Measurements from ENCODE around the gene CDC20. TPM values are rescaled to one million over a fixed set of nuclear protein-coding genes. Genes with fewer than 3 reads are reported as not detected.

Gene CDC20
- total and polyA plus RNA-seq, 8 donors = 1.8 to 31.4 (median 11.0) TPM

DNA sequence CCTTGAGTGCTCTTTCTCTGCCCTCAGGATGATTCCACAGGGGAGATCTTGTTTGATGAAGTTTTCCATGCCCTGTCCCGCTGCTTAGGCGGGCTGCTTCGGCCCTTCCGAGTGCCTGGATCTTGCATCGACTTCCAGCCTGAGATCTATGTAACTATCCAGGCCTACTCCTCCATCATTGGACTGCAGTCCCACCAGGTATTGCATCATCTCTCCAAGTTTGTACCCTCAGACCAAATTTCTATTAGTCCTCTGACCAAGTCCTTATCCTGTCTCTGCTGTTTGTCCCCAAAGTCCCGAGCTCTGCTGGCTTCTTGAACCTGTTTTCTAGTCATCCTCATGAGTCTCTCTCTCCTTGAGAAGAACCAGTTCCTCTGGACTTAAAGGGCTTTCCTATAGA, 45.6 kb downstream of the CDC20 start:
- Histone ChIP-seq H3K9me3 (no peaks in the 10 kb centered on the region), H3K36me3 (peaks cover 36 to 77% (median 67%) of the 10 kb centered on the region in 4 donors), H3K27me3 (no peaks in the 10 kb centered on the region), H3K27ac (no peak overlapping the region), H3K4me3 (no peak overlapping the region), H3K4me1 (peaks cover 0 to 9% (median 3%) of the 10 kb centered on the region in 4 donors)
- intact Hi-C loops (cut with DNase I; ENCODE audit: low total_unique reads) = no loop called here
- 95 to 100% (median 96%) methylated on average over 6 of the region's 6 CpGs for WGBS, 5 donors
- DNase-seq = no peak
- no peak for TF ChIP-seq POLR2A (IDR thresholded peaks at IDR 0.05)
- TF ChIP-seq EP300 (IDR thresholded peaks at IDR 0.05) = no peak
- no peak for TF ChIP-seq POLR2AphosphoS5 (IDR thresholded peaks at IDR 0.05)
- TF ChIP-seq, protein P1, sequence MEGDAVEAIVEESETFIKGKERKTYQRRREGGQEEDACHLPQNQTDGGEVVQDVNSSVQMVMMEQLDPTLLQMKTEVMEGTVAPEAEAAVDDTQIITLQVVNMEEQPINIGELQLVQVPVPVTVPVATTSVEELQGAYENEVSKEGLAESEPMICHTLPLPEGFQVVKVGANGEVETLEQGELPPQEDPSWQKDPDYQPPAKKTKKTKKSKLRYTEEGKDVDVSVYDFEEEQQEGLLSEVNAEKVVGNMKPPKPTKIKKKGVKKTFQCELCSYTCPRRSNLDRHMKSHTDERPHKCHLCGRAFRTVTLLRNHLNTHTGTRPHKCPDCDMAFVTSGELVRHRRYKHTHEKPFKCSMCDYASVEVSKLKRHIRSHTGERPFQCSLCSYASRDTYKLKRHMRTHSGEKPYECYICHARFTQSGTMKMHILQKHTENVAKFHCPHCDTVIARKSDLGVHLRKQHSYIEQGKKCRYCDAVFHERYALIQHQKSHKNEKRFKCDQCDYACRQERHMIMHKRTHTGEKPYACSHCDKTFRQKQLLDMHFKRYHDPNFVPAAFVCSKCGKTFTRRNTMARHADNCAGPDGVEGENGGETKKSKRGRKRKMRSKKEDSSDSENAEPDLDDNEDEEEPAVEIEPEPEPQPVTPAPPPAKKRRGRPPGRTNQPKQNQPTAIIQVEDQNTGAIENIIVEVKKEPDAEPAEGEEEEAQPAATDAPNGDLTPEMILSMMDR (IDR thresholded peaks at IDR 0.05) = no peak

GRCh38 chr1:43405219-43405875, 46.6 kb downstream of the CDC20 start:
- Histone ChIP-seq H3K9me3 (no peaks in the 10 kb centered on the region), H3K4me3 (no peak overlapping the region), H3K36me3 (peaks cover 42 to 78% (median 76%) of the 10 kb centered on the region in 4 donors), H3K27me3 (no peaks in the 10 kb centered on the region), H3K4me1 (peaks cover 0 to 9% (median 3%) of the 10 kb centered on the region in 4 donors), H3K27ac (no peak overlapping the region)
- intact Hi-C loops (cut with DNase I; ENCODE audit: low total_unique reads) = no loop called here
- 77 to 85% (median 81%) methylated on average over 6 of the region's 6 CpGs for WGBS, 5 donors
- no peak for DNase-seq
- TF ChIP-seq, protein P1 (IDR thresholded peaks at IDR 0.05) = no peak
- TF ChIP-seq POLR2A (IDR thresholded peaks at IDR 0.05) (no peak), POLR2AphosphoS5 (IDR thresholded peaks at IDR 0.05) (no peak), EP300 (IDR thresholded peaks at IDR 0.05) (no peak)

- WGBS, 5 donors = 77 to 87% (median 79%) methylated on average over 2 of the region's 2 CpGs
- Histone ChIP-seq H3K9me3 (no peaks in the 10 kb centered on the region), H3K36me3 (peaks cover 42 to 81% (median 79%) of the 10 kb centered on the region in 4 donors), H3K27me3 (no peaks in the 10 kb centered on the region), H3K4me3 (no peak overlapping the region), H3K27ac (no peak overlapping the region), H3K4me1 (peaks cover 0 to 9% (median 3%) of the 10 kb centered on the region in 4 donors)
- DNase-seq = no peak
- TF ChIP-seq EP300 (IDR thresholded peaks at IDR 0.05) = no peak
- no peak for TF ChIP-seq POLR2A (IDR thresholded peaks at IDR 0.05)
- intact Hi-C loops (cut with DNase I; ENCODE audit: low total_unique reads) = no loop called here
Observed at GRCh38 chr1:43405876-43406234, 47.1 kb downstream of the CDC20 start.

DNA sequence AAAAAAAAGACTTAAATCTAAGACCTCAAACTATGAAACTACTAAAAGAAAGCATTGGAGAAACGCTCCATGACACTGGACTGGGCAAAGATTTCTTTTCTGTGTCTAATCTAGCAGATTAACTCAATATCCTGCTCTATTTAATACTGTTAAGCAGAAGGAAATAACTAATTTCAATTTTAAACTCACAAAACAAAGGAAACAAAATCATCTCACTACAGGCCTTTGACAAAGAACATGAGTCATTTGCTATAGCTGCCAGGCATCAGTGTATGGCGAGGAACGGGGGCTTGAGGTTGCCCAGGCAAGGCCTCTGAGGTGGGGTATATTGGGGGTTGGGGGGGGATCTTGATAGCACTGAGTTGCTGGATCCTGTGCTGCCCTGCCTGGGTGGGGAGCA, 51.8 kb downstream of the CDC20 start:
- peaks cover 24 to 70% (median 68%) of the 10 kb centered on the region in 4 donors for H3K36me3 ChIP-seq
- intact Hi-C loops (cut with DNase I; ENCODE audit: low total_unique reads) = loop anchor here (10.0 kb wide), 1 partner anchor 186 kb away; no protein-coding TSS in a partner anchor

More for the DNA sequence above, 51.8 kb downstream of the CDC20 start:
- H3K27ac ChIP-seq = no peak overlapping the region
- no peaks in the 10 kb centered on the region for H3K4me1 ChIP-seq
- no peaks in the 10 kb centered on the region for H3K9me3 ChIP-seq
- TF ChIP-seq EP300 (IDR thresholded peaks at IDR 0.05) (no peak), POLR2AphosphoS5 (IDR thresholded peaks at IDR 0.05) (no peak), POLR2A (IDR thresholded peaks at IDR 0.05) (no peak)
- TF ChIP-seq, protein P1 (IDR thresholded peaks at IDR 0.05) = no peak
- H3K27me3 ChIP-seq = no peaks in the 10 kb centered on the region
- DNase-seq = no peak
- H3K4me3 ChIP-seq = no peak overlapping the region
- WGBS, 5 donors = 69 to 94% (median 89%) methylated on average over 3 of the region's 3 CpGs

Other genes starting within 250 kb of the CDC20 start
- gene EBNA1BP2, start 186.7 kb upstream of the CDC20 start, total RNA-seq = 10 to 100 TPM in 4 of 5 donors, 1 to 10 TPM in 1; 4.1 to 53.3 (median 37.2) TPM
- 10 to 100 TPM; 50.4 to 58.9 (median 52.5) TPM for gene EBNA1BP2, start 186.7 kb upstream of the CDC20 start, polyA plus RNA-seq
- gene CFAP57, start 186.7 kb upstream of the CDC20 start, total RNA-seq = 1 to 10 TPM in 1 of 5 donors, under 1 TPM in 1, not detected in 3; 0.37 to 1.4 TPM
- gene CFAP57, start 186.7 kb upstream of the CDC20 start, polyA plus RNA-seq = under 1 TPM; 0.08 to 0.15 (median 0.12) TPM
- gene TMEM125, start 89.0 kb upstream of the CDC20 start, total RNA-seq = 10 to 100 TPM in 3 of 5 donors, 1 to 10 TPM in 2; 7.0 to 41.9 (median 13.6) TPM
- 10 to 100 TPM; 19.2 to 38.8 (median 26.5) TPM for gene TMEM125, start 89.0 kb upstream of the CDC20 start, polyA plus RNA-seq
- 10 to 100 TPM in 2 of 5 donors, 1 to 10 TPM in 2, not detected in 1; 4.3 to 24.3 (median 11.6) TPM for gene C1orf210, start 73.4 kb upstream of the CDC20 start, total RNA-seq
- 10 to 100 TPM in 2 of 3 donors, 1 to 10 TPM in 1; 7.7 to 34.4 (median 20.2) TPM for gene C1orf210, start 73.4 kb upstream of the CDC20 start, polyA plus RNA-seq
- 10 to 100 TPM in 4 of 5 donors, not detected in 1; 13.8 to 36.2 (median 16.4) TPM for gene TIE1, start 58.0 kb upstream of the CDC20 start, total RNA-seq
- gene TIE1, start 58.0 kb upstream of the CDC20 start, polyA plus RNA-seq = 1 to 10 TPM; 2.1 to 5.8 (median 3.1) TPM
- not detected for gene MPL, start 21.2 kb upstream of the CDC20 start, total RNA-seq
- gene MPL, start 21.2 kb upstream of the CDC20 start, polyA plus RNA-seq = not detected
- 100 to 1,000 TPM in 1 of 5 donors, 10 to 100 TPM in 3, 1 to 10 TPM in 1; 7.6 to 109 (median 36.8) TPM for gene ELOVL1, start 9.0 kb downstream of the CDC20 start, total RNA-seq
- gene ELOVL1, start 9.0 kb downstream of the CDC20 start, polyA plus RNA-seq = 10 to 100 TPM; 35.6 to 83.8 (median 74.6) TPM
- 10 to 100 TPM in 4 of 5 donors, 1 to 10 TPM in 1; 5.8 to 52.2 (median 29.6) TPM for gene MED8, start 30.8 kb downstream of the CDC20 start, total RNA-seq
- 10 to 100 TPM; 28.3 to 46.1 (median 30.6) TPM for gene MED8, start 30.8 kb downstream of the CDC20 start, polyA plus RNA-seq
- gene SZT2, start 30.9 kb downstream of the CDC20 start, total RNA-seq = 10 to 100 TPM; 49.6 to 69.3 (median 56.7) TPM
- gene SZT2, start 30.9 kb downstream of the CDC20 start, polyA plus RNA-seq = 10 to 100 TPM in 1 of 3 donors, 1 to 10 TPM in 2; 4.9 to 10.2 (median 9.3) TPM
- gene HYI, start 95.0 kb downstream of the CDC20 start, total RNA-seq = 10 to 100 TPM; 24.4 to 77.6 (median 43.6) TPM
- gene HYI, start 95.0 kb downstream of the CDC20 start, polyA plus RNA-seq = 100 to 1,000 TPM in 2 of 3 donors, 10 to 100 TPM in 1; 64.2 to 173 (median 143) TPM
- 100 to 1,000 TPM in 4 of 5 donors, 10 to 100 TPM in 1; 63.0 to 282 (median 114) TPM for gene PTPRF, start 171.9 kb downstream of the CDC20 start, total RNA-seq
- gene PTPRF, start 171.9 kb downstream of the CDC20 start, polyA plus RNA-seq = 10 to 100 TPM; 11.3 to 53.3 (median 30.4) TPM

Measured in stomach (tissue), 9 donors.